C1 segment of cervical spinal cord (tissue), 14 donors: ENCODE data around the gene TENM3.
A peak's percentile ranks its signal among the peaks of the same experiment; 100 is the strongest.
"Not testable (repeated sequence)": the region's sequence is repeated elsewhere in the genome, so short reads cannot be mapped to it uniquely, and the experiment has no call there.

ENCODE experiments used
- DNase-seq, 14 donors: peaks; one replicate each; lab custom pipeline; 2025; lab: John Stamatoyannopoulos, UW

The TENM3 gene

DNA sequence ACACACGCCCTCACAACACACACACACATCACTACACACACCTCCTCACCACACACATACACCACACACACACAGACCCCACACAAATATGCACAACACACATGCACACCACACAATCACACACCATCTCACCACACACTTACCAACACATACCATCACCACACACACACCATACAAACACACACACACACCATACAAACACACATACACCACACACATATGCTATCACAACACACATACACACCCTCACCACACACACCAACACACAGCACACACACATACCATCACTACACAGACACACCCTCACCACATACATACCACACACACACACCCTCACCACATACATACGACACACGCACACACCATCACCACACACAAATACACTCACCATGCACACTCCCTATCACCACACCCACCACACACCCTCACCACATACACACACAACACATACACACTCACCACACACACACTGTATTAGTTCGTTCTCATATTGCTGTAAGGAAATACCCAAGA, 567.0 kb downstream of the TENM3 start:
- DNase-seq, result no peak

DNA sequence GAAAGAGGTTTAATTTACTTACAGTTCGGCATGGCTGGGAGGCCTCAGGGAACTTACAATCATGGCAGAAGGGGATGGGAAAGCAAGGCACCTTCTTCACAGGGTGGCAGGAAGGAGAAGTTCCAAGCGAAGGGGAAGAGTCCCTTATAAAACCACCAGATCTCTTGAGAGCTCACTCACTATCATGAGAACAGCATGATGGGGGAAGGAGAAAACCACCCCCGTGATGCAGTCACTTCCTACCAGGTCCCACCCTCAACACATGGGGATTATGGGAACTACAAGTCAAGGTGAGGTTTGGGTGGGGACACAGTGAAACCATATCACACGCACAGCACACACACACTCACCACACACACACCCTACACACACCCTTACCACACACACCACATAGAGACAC, 569.7 kb downstream of the TENM3 start:
- DNase-seq, result no peak

DNA sequence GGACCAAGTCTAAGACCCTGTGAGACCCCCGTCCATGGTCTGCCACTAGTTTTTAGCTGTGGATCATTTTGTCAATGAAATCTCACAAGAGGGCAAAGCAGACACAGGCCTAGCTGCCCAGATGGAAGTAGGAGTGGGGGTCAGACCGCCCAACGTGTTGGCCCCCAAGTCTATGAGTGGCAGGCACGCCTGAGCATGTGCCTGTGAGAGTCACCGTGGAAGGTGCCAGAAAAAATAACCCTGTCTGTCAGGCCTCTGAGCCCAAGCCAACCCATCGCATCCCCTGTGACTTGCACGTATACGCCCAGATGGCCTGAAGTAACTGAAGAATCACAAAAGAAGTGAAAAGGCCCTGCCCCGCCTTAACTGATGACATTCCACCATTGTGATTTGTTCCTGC, 570.9 kb downstream of the TENM3 start:
- DNase-seq, result not testable (repeated sequence)

DNA sequence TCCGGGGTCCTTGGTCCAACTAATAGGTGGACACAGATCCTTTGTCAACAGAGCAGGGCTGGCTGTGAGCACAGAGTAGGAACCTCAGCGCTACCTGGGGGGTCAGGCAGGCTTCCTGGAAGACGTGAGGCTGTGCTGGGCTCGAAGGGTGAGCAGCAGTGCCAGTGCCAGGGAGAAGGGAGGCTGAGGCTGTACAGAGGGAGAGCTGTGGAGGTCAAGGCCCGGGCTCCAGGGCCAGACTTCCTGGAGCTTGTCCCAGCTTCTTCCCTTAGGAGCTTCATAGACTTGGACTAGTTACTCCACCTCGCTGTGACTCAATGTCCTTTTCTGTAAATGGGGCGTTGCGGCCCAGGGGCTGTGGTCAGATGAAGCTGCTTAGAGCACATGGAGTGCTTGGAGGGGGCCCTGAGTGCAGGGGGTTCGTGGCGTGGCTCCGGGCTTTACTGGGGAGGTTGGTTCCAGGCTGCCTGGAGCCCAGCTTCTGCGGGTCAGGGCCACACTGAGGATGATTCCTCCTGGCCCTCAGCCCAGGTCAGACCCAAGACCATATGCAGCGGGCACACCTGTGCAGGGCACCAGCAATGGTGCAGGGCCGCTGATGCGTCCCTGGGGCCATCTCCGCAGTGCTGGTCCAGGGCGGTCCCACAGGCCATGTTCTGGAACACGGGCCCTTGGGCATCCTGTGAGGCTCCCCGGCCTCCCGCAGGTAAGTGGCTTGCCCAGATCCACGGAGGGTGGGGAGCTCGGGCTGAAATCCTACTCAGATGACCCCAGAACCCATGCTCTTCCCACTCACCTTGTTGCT, 575.9 kb downstream of the TENM3 start:
- no peak for DNase-seq

DNA sequence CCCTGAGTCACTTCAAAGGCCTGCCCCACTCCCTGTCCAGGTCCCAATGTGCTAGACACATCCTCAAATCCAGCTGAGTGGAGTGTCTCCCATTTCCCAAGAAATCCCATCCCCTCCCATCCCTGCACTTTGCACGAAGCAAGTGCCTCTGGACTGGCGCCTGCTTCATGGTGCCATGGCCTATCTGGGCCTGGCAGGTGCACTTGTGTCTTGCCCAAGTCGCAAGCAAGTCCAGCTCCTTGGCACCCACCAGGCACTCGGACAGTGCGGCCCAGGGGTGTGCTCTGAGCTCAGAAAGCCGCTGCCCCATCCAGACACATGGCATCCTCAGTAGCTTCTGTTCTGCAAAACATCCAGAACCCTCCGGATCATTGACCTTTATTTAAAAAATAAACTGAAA, 576.5 kb downstream of the TENM3 start:
- DNase-seq, result no peak

DNA sequence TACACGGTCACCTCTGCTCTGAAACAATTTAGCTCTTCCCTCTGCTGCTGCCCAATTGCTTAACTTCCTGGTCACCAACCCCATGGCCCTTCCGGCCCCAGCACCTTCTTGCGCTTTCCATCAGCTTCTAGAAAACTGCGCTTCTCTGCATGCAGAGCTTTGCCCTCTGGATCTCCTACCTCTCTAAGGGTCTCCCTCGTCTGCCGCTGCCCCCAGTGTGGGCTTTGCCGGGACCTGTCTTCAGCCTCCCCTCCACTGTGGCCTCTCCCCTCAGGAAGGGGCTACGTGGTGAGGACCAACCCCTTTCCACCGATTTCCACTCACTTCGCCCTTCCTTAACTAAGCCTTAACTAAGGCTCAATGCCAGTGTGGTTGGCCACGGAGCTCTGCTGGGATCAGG, 579.4 kb downstream of the TENM3 start:
- no peak for DNase-seq

DNA sequence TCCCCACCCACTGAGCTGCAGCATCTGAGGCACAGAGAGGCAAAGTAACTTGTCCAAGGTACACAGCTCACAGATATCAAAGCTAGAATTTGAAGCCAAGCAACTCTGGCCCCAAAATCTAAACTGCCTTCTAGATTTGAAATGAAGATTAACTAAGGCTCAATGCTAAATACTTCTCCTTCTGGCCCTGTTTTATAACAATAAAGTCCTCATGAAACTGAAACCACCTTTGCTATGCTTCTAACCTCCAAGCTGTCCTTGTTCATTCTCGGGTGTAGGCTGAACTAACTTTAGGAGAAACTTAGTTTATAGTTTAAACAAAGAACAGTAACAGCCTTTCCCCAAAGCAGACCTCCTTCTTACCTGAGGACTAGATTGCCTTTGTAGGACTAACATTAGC, 580.4 kb downstream of the TENM3 start:
- DNase-seq, result no peak

DNA sequence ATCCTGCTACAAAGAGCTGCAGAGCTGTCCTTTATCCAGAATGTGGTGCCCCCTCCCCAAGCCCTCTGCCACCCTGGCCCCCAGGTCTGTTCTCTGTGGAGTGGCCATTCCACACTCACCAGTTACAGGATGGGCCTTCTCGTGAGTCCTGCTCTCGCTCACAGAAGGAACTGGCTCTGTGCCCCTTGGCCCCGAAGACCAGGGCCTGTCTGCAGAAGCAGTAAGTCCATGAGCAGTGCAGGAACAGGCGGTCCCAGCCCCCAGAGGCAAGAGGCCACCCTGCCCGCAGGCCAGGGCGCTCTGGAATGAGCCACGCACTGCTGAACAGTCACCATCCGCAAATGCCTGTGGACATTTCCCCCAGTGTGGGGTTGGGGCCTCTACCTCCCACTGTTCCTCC, 581.8 kb downstream of the TENM3 start:
- no peak for DNase-seq

DNA sequence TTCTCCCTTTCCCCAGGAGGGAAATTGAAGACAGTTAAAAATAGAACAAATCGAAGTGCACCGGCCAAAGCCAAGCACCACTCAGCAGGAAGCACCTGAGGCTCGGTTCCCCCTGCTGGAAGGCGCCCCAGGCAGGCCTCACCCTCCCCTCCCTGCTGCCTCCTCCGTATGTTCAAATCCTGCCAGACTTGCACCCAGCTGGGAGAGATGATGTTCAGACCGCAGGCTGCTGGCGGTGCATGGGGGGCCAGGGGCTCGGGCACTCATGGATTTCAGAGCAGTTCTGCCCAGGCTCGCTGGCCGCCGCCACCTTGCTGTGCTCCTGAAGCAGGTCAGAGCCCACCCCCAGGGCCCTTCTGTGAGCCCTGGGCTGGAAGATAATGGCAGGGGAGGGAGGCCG, 582.6 kb downstream of the TENM3 start:
- DNase-seq, result no peak

DNA sequence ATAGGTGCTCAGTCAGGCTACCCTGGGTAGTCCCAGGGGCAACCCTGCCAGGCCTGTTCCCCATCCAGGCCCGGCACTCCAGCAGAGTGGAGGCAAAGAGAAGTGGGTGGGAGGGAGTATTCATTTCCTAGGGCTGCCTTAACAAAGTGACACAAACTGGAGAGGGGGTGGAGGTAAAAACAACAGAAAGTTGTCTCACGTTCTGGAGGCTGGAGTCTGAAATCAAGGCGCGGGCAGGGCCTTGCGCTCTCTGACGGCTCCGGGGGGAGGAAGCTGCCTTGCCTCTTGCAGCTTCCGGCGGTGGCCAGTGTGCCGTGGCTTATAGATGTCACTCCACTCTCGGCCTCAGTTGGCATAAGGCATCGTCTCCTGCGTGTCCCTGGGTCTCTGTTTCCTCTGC, 583.2 kb downstream of the TENM3 start:
- DNase-seq, result no peak

DNA sequence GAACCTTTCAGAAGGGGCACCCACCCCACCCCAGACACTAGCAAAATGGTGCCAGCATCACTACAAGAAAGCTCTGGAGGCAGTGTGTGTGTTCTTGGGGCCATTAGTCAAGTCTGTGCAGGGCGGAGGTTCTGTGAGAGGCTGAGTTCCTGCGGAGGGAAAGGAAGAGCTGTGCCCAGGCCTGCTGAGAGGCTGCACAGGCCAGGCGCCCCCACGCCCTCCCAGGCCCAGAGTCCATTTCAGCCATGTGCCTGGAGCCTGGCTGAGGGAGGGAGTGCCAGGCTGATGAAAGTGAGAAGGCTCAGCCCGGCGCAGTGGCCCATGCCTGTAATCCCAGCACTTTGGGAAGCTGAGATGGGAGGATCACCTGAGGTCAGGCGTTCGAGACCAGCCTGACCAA, 584.0 kb downstream of the TENM3 start:
- DNase-seq, result no peak

DNA sequence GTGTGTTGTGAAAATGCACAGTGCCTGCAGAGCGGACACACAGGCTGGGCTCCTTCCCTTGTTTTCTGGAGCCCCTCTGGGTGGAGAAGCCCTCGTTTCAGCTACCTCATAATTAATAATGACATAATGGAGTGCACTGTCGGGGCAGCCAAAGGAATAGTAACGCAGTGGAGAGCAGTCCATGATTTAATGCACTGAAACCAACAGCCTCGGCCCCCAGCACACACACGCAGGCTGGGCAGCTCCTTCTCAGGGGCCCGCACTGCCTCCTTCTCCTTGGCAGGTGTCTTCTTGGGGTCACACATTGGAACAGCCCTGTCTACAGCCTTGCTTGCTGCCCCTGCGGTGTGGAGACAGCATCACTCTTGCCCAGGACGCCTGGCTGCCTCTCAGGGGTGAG, 584.8 kb downstream of the TENM3 start:
- DNase-seq, result no peak

DNA sequence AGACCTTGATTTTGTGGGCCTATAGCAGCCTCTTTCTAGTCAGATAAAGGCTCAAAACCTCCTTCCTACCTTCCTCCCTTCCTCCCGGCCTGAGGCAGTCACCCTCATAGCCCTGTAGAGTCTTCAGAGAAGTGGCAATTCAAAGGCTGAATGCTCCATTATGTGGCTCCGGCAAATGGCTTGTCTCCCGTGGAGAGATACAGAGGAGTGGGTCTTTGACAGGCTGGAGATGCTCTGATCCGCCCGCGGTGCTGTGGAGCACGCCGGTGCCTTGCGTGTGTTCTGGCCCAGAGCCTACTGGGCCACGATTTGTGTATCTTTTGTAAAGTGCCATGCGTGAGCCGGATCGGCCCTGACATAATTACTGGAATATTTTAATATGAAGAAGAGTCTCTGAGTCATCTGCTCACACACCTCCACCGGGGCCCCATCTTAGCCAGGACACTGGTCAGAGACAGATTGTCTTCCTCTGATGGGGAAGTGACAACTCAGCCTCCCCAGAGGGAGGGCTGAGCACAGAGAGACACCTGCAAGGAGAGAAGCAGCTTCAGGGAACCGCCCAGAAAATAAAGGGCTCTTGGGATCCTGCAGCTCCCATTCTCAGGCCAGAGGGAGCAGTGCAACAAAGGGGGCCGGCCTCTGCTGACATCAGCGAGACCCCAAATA, 585.3 kb downstream of the TENM3 start:
- DNase-seq, result no peak

DNA sequence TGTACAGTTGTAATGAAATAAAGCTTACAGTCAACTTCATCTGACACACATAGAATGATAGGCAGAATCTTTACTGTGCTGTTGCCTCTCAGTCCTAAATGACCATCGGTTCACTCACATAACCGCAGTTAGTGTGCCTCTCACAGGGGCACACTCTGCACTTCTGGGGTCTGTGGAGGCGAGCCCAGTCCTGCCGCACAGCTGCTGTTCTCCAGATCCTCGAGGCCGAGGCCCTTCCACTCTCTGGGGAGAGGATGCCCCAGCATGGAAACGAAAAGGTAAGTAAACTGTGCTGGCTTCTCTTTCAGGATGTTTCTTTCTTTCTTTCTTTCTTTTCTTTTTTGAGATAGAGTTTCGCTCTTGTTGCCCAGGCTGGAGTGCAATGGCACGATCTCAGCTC, 586.0 kb downstream of the TENM3 start:
- no peak for DNase-seq

DNA sequence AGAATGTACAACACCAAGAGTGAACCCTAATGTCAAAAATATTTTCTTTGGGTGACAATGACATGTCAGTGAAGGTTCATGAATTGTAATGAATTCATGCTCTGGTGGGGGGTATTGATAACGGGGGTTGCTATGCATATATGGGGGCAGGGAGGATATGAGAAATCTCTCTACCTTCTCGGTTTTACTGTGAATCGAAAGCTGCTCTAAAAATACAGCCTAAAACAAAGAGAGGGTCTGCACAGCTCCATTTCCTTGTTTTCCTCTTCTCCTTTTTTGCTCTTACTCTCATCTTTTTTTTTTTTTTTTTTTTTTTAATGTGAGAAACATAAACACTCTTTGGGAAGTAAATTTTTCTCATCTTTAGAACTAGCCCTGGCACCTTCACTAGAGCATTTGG, 588.2 kb downstream of the TENM3 start:
- no peak for DNase-seq

DNA sequence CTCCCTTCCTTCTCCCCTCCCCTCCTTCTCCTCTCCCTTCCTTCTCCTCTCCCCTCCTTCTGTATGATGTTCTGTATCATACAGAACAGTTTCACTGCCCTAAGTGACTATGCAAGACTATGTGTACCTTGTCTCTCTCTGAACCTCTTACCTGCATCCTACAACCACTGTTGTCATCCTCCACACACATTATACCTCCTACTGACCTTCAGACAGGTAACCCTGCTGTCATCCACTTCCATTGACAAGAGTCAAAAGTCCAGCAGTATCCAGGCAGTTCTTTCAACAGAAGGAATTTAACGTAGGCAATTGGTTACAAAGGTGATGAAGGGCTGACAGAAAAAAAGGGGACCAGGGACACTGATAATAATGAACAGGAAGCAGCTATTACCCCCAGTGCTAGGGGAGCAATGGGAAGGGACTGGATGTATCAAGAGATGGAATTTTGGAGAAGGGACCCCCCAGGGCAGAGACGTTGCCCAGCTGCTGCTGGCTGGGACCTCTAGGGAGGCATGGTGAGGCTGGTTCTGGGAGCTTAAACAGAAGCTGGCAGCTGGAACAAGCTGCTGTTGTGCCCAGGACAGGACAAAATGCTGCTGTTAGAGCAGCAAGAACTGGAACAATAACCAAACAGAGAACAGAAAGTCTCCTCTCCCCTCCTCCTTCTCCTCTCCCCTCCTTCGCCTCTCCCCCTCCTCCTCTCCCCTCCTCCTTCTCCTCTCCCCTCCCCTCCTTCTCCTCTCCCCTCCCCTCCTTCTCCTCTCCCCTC, 589.3 kb downstream of the TENM3 start:
- peak in 5 of 14 donors; percentile 6 to 23 (median 11) for DNase-seq

DNA sequence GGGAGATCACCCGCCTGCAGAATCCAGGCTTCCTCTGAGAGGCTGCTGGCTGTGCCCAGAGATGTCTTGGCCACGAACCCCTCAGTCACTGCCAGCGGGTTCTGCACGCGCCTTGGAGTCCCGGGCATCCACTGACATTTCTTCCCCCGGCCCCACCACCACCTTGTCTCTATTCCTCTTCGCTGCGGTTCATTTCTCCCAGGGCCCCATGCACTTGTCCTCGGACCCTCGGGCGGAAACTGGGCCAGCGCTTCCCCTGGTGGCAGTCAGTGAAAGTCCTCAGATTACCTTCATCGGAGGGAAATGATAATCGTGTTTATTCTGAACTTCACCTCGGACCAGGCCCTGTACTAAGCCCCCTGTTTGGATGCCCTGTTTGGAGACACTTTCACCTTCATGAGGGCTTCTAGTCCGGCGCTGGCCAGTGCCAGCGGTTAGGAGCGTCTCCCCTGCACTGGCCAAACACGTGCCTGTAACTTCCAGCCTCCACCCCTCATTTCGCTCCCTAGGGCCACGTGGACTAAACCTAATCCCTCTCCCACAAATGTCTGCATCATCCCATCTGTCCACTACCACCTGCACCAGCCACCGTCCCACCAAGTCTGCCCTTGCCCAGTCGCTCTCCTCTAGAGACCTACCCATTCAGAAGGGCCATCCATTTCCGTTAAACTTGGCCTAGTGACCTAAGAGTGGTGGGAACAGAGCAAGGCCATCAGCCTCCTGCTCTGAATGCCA, 592.0 kb downstream of the TENM3 start:
- no peak for DNase-seq

DNA sequence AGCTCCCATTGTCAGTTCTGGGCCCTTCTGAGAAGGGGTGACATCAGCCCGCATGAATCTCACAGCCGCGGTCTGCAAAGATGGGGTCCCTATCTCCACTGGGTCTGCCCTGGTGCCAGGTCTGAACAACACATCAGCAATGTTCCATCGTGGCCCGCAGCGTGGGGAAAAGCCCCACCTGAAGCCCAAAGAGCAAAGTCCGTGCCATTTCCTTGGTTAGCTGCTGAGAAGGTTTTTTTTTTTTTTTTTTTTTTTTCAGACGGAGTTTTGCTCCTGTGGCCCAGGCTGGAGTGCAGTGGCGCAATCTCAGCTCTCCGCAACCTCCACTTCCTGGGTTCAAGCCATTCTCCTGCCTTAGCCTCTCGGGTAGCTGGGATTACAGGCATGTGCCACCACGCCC, 594.6 kb downstream of the TENM3 start:
- DNase-seq, result no peak

DNA sequence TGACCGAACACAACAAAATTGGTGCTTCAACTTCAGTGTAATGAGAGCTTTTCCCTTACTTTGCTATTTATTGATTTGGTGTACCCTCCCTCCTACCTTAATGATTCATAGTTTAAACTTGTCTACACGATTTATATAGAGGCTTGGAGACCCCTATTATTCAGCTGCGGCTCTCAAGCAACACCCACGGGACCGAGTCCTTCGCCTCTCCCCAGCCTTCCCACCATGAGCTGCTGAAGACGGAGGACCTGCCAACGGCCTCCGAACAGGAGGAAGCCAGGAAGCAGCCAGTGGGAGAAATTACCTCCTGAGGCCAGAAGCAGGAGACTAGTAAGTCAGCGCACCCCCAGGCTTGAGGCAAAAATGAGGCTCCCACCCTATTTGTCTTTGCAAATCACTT, 595.3 kb downstream of the TENM3 start:
- no peak for DNase-seq

DNA sequence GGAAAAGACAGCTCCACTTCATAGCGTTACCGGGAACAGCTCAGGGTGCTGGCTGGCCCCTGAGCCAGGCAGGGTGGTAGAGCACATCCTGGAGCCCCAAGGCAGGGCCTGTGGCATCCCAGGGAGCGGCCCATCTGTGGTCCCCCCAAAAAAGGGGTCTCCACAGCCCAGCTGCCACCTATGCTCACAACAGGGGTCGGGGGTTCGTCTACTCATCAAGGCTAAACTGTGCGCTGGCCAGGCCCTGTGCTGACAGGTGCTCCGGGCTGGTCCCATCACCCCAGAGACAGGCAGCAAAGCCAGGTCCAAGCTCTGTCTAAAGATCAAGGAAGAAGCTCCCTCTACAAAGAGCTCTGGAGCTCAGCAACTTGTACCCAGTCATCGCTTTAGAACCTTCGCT, 596.1 kb downstream of the TENM3 start:
- no peak for DNase-seq

DNA sequence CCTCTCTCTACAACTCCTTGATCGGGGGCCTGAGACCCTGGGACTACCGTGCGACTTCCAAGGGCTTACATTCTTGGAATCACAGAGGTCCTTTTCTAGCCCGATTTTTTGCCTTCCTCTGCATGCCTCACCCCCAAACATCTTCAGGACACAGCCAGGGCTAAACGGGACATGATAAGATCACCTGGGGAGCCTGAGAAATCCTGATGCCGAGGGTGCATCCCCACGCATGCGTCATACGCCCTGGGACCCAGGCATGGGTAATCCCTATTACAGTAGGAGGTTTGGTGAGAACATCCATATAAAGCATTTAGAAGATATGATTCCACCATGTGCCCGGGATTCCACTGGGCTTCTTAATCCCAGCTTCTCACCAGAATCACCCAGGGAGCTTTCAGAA, 596.9 kb downstream of the TENM3 start:
- no peak for DNase-seq

DNA sequence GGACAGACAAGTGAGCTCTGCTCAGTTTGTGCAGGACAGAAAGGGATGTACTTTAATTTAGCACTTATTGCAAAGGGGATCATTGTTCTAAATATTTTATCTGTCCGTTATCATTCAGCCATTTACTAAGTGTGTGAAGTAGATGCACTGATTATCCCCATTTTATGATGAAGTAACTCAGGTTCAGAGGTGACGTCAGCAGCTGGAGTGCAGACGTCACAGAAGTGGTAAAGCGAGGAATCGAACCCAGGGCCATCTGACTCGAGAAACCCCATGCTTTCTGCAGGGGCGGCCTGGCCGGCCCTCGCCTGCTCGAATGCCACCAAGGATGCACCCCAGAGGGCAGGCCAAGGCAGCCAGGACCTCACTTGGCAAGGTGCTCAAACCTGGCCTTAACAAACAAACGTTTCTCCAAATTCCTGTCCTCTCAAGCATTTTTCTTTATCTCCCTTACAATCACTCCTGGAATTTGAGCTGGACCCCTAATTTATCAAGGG, 599.0 kb downstream of the TENM3 start:
- DNase-seq, result no peak
